HG03520 (cell line): ENCODE results near the gene PTP4A2.
"Not testable (repeated sequence)": the region's sequence is repeated elsewhere in the genome, so short reads cannot be mapped to it uniquely, and the experiment has no call there.

Source experiments
- ATAC-seq: cut with Tn5 transposase; IDR thresholded peaks from one replicate; pipeline ENCODE4 v1.9.1; 2021; ENCODE audit warnings: mild to moderate bottlenecking, moderate library complexity; ENCODE audit not compliant: unreplicated experiment

The PTP4A2 gene

GRCh38 chr1:31951276-31951675 is 13.1 kb upstream of the PTP4A2 start:
- no peak for ATAC-seq

DNA sequence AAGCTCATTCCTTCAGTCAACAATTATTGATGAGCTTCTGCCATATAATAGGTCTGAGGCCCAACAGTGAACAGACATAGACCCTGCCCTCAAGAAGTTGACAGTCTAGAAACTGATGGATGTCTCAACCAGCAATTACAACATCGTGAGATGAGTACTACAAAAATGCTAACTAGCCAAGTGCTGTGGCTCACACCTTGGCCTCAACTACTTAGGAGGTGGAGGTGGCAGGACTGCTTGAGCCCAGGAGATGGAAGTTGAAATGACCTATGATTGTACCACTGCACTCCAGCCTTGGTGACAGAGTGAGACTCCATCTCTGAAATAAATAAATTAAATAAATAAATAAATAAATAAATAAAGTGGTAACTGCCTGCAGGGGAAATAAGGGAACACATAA is 11.7 kb upstream of the PTP4A2 start:
- no peak for ATAC-seq

GRCh38 chr1:31945677-31946076 is 7.5 kb upstream of the PTP4A2 start:
- ATAC-seq: not testable (repeated sequence)

DNA sequence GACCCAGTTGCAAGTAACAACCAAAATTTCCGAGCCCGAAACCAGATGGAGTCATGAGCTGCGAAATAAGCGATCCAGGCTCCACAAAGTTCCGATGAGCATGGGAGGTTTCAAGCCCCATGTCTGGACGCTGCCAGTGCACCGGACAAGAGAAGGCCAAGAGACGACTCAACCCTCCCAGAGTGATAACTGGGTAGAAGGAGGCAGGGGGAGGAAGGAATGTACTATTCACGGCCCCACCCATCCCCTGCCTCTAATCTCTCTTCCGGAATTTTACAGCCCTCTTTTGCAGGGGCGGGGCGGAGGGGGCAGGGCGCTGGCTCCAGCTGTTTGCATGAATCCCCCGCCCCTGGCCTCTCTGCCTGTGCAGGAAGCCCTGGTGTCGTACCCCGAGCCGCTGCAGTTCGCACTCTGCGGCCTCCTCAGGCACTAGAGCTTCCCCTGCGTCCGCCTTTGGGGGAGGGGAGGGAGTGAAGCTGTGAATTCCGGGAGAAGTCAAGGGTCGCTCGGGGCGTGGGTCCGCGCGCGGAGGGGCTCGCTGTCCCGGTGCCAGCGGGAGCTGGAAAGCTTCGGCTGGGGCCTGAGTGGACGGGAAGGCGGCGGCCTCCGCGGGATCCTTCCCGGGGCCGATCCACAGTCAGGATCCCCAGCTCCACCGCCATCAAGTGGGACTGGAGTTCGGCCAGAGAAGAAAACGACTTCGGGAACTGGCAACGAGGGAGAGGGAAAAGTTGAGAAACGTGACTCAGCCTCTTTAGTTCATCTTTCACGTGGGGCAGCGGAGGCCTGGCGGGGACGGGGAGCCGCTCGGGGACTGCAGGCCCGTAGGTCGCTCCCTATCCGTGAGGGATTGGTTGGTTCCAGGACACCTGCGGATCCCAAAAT is 6.3 kb upstream of the PTP4A2 start:
- ATAC-seq: peak; percentile 50

- no peak for ATAC-seq
Observed at GRCh38 chr1:31943546-31944184, 5.5 kb upstream of the PTP4A2 start.

DNA sequence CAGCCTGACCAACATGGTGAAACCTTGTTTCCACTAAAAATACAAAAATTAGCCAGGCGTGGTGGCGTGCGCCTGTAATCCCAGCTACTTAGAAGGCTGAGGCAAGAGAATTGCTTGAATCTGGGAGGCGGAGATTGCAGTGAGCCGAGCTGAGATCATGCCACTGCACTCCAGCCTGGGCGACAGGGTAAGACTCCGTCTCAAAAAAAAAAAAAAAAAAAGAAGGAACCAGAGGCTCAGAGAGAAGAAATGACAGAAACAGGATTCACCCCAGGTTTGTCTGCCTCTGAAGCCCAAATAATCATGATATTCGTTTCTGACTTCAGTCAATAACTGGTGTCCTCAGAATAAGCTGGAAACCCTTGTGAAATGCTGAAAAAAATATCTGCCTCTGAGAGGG is 3.9 kb upstream of the PTP4A2 start:
- ATAC-seq: not testable (repeated sequence)

GRCh38 chr1:31939484-31940329 is 1.5 kb upstream of the PTP4A2 start:
- no peak for ATAC-seq

DNA sequence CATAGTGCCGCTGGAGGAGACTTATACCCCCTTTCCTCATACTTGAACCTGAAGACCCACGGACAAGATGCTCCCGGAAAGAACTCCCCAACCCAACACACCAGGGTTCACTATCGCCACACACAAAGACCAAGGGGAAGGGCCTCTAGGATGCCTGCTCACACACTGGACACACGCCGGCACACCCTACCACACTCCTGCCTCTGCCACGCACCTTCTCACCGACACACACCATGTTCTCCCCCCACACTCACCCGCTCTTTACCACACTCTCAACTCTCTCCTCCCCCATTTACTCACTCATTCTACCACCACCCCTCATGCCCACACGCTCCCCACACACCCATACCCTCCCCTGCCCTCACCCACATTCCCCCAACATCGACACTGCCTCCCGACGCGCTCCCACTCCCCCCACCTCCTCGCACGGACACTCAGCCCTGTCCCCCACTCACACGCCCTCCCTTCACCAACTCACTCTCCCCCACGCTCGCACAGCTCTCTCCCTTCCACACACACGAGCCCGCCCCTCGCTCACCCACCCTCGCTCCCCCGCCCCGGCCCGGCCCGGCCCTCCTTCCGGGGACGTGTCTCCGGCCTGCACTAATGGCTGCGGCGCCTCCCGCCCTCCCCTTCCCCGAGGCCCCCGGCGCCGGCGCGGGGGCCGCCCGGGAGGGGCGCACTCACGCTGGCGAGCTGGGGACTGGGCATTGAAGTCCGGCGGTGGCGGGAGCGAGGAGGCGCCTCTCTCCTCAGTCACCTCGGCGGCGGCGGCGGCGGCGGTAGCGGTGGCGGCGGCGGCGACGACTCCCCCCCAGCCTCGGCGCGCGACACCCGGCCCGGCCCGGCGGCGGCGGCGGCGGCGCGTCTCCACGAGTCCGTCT is 626 bp downstream of the PTP4A2 start:
- ATAC-seq: peak; percentile 26

DNA sequence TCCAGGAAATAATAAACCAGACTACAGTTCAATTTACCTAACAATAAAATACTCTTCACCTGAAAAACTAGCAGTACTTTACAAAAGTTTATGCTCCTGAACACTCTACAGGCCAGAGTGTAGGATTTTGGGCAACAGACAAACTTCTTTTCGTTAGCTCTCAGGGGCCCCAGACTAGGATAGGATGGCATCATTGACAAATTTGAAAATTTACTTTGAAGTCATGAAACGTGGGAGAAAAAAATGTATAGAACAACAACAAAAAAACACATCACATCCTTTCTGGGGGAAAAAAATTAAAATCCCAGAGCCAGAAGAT is 1.2 kb downstream of the PTP4A2 start:
- ATAC-seq: no peak

- no peak for ATAC-seq
Observed at GRCh38 chr1:31936278-31936980, 1.7 kb downstream of the PTP4A2 start.

DNA sequence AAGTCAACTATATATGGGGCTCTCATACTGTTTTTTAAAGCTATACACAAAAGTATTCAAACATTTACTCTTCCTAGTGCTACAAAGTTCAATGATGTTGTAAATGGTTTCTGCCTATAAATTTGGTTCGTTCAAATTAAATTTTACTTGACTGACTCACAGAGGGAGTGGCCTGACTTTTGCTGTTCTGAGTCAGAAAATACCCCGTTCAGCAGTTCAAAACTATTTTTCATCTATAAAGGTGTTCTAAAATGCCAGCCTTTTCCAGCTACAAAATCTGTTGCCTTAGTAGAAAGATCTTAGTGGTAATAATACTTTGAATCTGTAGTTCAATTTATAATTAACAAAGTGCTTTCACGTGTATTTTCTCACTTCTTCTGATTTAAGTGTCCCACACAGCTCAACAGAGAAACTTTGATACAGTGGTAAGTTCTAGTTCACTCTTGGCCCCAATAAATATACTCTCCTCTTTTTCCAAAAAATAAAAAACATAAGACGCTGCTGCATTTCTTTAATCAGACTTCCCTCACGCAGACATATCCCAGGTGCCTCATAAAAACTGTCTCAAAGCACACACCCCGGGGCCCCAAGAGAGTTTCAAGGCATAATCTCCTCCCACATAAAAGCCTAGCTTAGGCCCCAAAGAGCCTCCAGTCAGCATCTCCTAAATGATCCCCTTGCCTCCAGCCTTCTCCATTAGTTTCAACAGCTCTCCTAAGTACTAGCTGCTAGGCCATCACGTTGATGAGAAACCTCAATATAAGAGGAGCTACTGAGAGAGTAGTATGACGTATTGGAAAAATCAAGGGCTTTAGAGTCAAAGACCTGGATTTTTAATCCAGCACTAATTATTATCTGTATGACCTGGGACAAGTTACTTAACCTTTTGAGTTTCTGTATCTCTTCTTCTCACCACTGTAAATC is 3.2 kb downstream of the PTP4A2 start:
- no peak for ATAC-seq

DNA sequence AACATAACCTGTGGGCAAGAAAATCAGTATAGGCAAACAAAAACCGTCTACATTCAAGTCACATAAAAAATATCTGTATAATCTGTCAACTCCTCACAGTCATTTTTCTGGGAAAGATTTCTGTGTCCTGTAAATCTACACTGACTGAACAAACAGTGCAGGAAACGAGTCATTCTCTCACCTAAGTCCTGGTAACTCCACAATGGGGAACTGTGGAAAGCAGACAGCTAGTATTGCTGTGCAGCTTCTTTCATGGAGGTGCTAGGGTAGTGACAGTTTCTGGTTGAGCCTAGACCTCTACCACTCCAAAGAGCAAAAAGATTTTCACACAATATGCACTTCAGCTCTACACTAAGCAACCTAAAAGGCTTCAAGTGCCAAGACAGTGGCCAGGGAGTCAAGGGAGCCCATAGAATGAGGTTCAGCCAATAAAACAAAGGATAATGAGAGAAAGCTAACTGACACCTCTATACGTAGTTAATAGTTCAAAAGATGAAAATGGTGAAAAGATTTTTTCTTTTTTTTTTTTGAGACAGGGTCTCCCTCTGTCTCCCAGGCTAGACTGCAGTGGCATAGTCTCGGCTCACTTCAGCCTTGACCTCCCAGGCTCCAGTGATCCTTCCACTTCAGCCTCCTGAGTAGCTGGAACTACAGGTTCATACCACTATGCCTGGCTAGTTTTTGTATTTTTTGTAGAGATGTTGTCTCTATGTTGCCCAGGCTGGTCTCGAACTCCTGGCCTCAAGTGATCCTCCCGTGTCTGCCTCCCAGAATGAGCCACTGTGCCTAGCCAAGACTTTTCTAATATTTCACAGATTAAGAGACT is 5.5 kb downstream of the PTP4A2 start:
- ATAC-seq: no peak

GRCh38 chr1:31931593-31932225 is 6.5 kb downstream of the PTP4A2 start:
- ATAC-seq: no peak

DNA sequence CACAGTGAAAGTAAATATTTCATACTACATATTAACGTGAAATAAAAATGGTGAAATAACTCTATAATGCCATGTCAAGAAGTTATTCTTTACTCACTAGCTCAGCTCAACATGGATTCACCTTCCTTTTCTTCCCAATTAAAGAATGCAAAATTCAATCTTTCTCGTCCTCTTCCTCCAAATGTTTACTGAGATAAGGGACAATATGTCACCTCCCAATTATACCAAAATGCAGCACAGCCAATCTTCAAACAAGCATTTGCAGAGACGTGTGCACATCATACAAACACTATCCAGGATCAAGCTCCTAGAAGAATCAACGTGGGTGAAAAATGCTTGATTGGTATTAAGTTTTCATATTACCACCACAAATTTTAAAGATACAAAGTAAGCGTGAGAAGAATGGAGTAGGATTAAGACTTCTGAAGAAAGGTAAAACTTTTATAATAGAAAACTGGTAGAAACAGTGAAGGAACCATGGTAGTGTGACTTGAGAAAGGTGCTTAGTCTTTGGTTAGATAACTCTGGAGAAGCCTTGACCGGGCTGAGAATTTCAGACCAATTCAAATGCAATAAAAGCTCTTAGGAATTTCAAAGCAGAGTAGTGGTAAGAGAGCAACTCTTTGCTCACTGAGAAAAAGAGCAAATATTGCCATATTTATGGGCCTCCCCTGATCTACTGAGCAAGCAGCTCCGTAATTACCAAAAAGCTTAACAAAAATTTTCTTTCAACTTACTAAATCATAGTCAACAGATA is 7.2 kb downstream of the PTP4A2 start:
- ATAC-seq: no peak

DNA sequence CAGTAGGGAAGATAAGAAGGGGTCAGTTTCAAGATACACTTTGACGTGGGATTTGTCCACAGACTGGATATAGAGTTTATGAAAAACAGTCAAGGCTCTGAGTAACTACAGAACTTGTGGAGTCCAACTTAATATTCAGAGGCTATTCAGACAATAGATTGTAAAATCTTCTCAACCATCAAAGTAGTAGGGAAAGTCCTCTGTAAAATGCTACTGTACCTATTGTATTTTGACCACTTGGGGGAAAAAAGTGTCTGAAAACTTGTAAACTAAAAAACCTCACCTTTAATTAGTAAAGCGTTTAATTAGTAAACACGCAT is 10.5 kb downstream of the PTP4A2 start:
- no peak for ATAC-seq

- no peak for ATAC-seq
Observed at GRCh38 chr1:31926853-31927660, 11.1 kb downstream of the PTP4A2 start.
